Colon (tissue), 2 donors: ENCODE results near the gene SLC26A2.

ENCODE experiments used
- FAIRE-seq: peaks from 2 replicates; lab custom pipeline; 2012; peaks lifted over from hg19 to GRCh38; lab: Jason Lieb, UNC
- donor health status: control.
- donor health status: control.

Gene SLC26A2

DNA sequence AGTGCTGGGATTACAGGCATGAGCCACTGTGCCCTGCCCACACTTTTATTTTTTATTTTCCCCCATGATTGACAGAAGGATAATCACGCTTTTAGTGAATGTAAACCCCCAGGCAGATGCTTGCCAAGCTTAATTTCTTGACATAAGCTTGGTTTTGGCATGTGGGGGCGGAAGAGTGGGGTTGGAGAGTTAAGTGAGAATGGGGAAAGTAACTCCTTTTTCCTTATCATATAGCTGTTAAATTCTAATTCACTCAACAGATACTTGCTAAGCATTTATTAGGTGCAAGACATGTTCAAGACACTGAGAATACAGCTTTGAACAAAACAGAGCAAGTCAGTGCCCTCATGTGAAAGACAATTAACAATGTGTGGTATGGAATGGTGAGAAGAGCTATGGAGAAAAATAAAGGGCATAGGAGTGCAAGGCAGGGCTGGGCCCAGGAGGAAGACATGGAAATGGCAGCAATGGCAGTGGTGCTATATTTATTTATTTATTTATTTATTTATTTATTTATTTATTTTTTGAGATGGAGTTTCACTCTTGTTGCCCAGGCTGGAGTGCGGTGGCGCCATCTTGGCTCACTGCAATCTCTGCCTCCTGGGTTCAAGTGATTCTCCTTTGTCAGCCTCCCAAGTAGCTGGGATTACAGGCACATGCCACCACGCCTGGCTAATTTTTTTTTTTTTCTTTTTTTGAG is 2.2 kb downstream of the SLC26A2 start:
- FAIRE-seq: no peak

DNA sequence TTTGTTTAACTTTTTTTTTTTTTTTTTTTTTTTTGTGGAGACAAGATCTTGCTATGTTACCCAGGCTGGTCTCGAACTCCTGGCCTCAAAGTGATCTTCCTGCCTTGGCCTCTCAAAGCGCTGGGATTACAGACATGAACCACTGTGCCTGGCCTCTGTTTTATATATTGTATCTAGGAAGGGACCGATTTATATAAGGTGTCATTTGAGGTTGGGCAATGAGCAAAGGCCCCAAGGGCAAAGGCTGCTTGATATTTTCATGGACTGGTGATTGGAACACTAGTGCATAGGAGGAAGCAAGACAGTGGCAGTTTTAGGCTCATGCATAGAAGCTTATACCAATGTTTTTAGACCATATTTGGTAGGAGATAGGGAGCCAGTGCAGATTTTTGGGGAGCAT is 3.2 kb downstream of the SLC26A2 start:
- FAIRE-seq: no peak

DNA sequence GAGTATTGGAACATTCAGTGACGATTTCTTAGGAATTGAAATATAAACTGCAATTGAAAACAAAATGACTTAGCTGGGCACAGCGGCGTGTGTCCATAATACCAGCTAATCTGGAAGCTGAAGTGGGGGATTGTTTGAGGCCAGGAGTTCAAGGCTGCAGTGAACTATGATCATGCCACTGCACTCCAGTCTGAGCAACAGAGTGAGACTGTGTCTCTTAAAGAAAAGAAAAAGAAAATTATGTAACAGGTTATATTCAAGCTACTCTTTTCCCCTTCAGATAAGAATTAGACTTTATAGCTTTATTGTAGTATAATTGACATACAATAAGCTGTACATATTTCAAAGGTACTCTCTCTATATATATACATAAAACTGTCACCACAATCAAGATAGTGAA is 6.4 kb downstream of the SLC26A2 start:
- FAIRE-seq: no peak

DNA sequence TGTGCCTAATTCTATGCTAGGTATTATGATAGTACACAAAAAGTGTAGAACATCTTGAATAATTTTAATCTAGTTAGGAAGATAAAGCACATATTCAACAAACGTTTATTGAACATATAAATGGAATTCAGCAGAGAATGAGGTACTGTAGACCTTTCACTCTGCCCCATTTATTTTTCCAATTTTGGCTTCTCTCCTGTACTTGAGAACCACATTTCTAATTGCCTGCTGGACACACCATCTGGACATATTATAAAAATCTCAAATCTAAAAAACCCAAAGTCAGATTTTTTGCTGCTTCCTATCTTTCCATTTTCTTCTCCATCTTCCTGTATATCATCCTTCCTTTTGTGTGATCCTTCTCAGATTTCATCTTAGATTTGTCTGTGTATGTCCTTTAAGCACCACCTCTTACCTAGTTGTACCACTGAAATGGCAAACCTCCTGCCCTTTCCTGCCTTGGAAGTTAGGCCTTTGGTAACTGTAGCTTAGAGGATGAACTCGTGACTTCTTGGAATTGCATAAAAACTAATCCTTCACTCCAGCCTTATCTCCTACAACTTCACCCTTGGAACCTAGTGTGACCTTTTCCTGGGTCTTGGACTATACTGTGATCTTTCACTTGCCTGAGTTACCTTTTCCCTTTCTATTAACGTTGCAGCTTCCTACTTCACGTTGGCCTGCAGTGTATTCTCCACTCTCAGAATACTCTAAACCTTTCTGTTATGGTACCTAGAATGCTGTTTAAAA is 8.8 kb downstream of the SLC26A2 start:
- FAIRE-seq: no peak

DNA sequence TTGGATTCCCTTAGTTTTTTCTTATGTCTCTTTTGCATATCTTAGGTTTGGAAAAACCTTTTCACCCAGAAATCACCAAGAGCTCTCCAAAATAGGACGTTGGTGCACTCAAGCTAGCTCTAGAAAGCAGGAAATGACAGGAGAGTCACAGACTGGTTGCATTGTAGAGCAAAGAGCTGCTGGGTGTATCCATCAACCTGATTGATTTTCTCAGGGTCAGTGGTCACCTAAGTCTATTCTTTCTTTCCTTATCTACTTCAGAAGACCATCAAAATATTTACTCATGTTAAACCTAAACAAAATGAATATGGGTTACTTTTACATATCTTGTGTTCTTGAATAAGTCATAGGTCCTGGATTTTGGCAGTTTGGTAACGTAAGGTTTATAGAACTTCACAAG is 14.9 kb downstream of the SLC26A2 start:
- FAIRE-seq: no peak

DNA sequence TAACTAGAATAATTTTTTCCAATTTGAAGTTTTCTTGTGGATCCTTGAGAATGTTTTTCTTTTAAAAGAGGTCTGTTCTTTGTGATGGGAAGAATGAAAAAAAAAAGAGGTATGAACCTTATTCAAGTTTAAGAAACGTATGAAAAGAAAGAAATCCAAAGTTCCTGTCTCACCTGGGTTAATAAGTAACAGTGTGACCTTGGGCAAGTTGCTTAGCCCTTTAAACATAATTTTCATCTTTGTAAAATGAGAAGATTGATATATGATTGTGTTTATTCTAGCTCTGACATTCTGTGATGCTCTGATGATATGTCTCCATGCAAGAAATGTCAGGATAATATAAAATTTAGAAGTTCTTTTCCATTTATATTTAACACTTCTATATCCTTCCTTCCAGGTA is 19.3 kb downstream of the SLC26A2 start:
- no peak for FAIRE-seq

DNA sequence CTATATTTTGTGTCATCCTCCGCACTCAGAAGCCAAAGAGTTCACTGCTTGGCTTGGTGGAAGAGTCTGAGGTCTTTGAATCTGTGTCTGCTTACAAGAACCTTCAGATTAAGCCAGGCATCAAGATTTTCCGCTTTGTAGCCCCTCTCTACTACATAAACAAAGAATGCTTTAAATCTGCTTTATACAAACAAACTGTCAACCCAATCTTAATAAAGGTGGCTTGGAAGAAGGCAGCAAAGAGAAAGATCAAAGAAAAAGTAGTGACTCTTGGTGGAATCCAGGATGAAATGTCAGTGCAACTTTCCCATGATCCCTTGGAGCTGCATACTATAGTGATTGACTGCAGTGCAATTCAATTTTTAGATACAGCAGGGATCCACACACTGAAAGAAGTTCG is 20.6 kb downstream of the SLC26A2 start:
- FAIRE-seq: no peak

DNA sequence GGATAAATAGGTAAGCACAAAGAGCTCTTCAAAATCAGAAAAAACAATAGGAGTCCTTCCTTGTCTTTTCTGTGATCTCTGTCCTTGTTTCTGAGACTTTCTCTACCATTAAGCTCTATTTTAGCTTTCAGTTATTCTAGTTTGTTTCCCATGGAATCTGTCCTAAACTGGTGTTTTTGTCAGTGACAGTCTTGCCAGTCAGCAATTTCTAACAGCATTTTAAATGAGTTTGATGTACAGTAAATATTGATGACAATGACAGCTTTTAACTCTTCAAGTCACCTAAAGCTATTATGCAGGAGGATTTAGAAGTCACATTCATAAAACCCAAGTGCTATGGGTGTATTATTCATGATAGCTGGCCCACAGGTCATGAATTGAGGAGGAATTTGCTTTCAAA is 21.9 kb downstream of the SLC26A2 start:
- no peak for FAIRE-seq

DNA sequence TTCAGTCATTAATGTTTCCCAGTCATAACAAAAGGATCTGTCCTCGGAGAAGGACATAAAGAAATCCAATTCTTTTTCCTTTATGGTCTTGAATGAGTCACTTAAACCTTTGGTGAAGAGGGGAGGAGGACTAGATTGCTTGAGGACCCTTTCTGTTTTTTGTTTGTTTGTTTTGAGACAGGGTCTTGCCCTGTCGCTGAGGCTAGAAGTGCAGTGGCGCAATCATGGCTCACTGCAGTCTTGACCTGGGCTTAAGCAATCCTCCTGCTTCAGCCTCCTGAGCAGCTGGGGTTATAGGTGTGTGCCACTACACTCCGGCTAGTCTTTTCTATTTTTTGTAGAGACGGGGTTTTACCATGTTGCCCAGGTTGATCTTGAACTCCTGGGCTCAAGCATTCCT is 27.6 kb downstream of the SLC26A2 start:
- FAIRE-seq: no peak

- FAIRE-seq: no peak
Observed at GRCh38 chr5:149990518-149991376, 30.2 kb downstream of the SLC26A2 start.

DNA sequence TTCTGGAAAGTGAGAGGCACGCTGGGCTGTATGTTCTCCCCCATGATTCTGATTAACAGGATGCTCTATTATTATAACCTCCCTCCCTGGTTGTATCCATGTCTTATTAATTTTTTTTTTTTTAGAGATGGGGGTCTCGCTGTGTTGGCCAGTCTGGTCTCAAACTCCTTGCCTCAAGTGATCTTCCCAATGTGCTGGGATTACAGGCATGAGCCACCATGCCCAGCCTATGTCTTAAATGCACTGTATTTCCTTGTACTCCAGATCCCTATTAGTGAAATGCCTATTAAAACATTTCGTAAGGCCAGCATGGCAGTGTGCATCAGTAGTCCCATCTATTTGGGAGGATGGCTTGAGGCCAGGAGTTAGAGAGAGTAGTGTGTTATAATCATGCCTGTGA is 32.9 kb downstream of the SLC26A2 start:
- no peak for FAIRE-seq

DNA sequence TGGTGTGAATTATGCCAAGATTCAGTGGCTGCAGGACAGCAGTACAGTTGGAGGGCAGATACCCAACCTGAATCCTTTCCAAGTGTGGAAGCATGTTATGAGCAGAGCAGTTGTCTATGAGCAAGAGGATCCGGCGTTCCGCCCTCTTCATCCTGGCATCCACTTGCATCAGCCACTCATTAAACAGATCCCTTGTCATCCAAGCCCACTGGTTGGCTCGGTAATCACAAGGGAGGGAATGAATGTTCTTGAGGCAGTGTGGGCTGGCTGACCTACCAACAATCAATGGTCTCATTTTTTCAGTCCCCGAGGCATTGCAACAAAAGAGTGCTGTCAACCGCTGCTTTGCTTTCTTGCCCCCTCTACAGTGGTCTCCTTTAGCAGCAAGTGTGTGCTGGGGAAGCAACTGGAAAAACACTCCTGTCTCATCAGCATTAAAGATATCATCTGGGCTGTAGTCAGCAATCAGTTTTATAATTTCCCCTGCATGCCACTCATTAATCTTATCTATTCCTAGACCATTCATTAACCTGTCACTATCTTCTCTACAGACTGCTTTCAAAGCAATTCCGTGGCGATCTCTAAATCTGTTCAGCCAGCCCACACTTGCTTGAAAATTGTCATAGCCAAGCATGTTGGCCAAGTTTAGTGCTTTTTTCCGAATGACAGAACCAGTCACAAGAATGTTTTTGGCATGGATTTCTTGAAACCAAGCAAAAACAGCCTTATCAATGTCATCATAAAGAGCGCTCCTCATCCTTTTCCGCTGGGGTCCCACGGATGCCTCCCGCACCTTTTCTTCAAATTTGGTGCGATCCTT is 35.0 kb downstream of the SLC26A2 start:
- FAIRE-seq: no peak

DNA sequence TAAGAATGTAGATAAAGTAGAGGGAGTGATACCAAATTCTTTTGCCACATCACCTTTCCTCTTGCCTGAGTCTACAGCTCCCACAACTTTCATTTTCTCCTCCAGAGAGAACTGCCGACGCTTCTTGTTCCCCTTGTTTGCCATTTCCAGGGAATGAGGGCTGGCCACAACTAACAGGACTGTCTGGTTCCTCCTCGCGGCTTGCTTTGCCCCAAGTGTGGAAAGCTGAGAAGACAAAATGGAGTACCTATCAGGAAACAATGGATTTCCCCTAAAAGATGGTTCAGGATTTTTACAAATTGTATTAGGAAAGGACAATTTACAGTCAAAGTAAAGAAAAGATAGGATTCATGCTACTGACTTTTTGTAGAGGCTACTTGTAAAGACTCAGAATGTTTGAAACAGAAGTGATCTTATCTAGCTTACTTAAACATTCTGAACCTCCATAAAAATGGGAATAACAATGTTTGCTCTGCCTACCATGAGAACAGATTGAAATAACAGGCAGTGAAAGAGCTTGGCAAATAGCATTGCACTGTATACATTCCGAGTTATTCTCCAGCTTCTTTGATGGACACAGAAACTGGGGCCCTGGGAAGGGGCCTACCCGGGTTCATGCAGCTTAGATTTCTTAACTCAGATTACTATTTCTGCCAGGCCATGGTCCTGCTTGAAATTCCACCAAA is 35.8 kb downstream of the SLC26A2 start:
- no peak for FAIRE-seq

GRCh38 chr5:149998281-149998680 is 37.7 kb downstream of the SLC26A2 start:
- no peak for FAIRE-seq

DNA sequence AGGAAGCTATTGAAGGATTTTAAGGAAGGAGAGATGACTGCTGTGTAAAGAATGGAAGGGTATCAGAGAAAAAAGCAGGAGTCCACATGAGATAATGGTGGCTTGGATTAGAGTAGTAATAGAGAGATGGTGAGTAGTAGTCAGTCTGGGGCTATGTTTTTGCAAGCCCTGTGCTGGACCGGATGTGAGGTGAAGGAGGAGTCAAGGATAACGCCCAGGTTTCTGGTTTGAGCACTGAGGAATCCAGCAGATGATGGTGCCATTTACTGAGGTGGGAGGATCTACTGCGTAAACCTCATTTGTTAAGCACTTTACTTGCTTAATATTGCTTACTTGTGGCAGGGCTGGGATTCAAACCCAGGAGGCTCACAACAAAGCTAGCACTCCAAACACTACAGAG is 38.8 kb downstream of the SLC26A2 start:
- FAIRE-seq: no peak

GRCh38 chr5:149999866-150000255 is 39.3 kb downstream of the SLC26A2 start:
- FAIRE-seq: no peak

- FAIRE-seq: no peak
Observed at GRCh38 chr5:150000256-150000989, 39.9 kb downstream of the SLC26A2 start, which contains the start of the genes HMGXB3 and TIGD6. Gene HMGXB3, plus strand, starts transcription at chr5:150000739. Its CDS starts 4,114 bp downstream, at chr5:150004853. Gene TIGD6, minus strand, starts transcription at chr5:150000654. Its CDS starts 4,306 bp downstream, at chr5:149996348.

- no peak for FAIRE-seq
Observed at GRCh38 chr5:150000990-150001659, 40.6 kb downstream of the SLC26A2 start.

- FAIRE-seq: no peak
Observed at GRCh38 chr5:150001660-150002486, 41.3 kb downstream of the SLC26A2 start.
